Measurements from ENCODE around the gene TUBB4A. TPM values are rescaled to one million over a fixed set of nuclear protein-coding genes. Genes with fewer than 3 reads are reported as not detected.

Gene TUBB4A
- total RNA-seq, 3 donors from 2014 or later, result 0.26 to 14.6 (median 0.82) TPM

DNA sequence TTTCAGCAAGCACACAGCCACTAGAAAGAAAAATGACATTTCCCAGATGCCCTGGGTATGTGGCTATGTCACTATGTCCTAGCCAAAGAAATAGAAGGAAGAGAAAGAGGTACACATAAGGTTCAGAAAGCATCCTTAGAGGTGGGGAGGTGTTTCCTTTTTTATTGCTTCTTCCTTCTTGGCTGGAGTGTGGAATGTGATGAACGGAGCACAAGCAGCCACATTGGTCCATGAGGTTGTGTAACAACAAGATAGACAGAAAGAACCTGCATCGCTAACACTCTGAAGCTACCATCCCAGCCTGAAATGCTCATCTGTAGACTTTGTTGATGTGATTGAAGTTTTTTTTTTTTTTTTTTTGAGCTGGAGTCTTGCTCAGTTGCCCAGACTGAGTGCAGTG lies 49.2 kb downstream of the TUBB4A start:
- H3K9me3 ChIP-seq, result peaks cover 7% of the 10 kb centered on the region
- H3K36me3 ChIP-seq (ENCODE audit: low read depth), result peaks cover 8% of the 10 kb centered on the region
- DNase-seq (no peak), ATAC-seq (no peak)
- no peak overlapping the region for H3K4me3 ChIP-seq
- intact Hi-C loops (cut with DNase I, micrococcal nuclease), result no loop called here
- no peaks in the 10 kb centered on the region for H3K4me1 ChIP-seq (ENCODE audit: low read depth)
- TF ChIP-seq, protein P1, sequence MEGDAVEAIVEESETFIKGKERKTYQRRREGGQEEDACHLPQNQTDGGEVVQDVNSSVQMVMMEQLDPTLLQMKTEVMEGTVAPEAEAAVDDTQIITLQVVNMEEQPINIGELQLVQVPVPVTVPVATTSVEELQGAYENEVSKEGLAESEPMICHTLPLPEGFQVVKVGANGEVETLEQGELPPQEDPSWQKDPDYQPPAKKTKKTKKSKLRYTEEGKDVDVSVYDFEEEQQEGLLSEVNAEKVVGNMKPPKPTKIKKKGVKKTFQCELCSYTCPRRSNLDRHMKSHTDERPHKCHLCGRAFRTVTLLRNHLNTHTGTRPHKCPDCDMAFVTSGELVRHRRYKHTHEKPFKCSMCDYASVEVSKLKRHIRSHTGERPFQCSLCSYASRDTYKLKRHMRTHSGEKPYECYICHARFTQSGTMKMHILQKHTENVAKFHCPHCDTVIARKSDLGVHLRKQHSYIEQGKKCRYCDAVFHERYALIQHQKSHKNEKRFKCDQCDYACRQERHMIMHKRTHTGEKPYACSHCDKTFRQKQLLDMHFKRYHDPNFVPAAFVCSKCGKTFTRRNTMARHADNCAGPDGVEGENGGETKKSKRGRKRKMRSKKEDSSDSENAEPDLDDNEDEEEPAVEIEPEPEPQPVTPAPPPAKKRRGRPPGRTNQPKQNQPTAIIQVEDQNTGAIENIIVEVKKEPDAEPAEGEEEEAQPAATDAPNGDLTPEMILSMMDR (IDR thresholded peaks at IDR 0.05), result no peak

DNA sequence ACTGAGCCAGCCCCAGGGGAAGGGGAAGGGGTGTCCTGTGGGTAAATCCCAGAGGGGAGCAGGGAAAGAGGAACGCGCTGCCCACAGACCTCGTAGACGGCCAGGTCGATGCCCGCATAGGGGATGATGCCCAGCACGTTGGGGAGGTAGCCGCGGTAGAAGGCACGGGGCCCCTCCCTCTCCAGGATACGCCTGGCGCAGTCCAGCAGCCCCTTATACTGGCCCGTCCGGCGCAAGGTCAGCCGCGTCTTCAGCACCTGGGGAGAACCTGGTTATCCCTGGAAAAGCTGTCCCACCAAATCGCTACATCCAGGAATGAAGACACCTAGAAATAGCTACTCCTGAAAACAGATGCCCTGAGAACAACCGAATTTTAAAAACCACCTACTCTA lies 49.9 kb downstream of the TUBB4A start:
- TF ChIP-seq, protein P1 (IDR thresholded peaks at IDR 0.05), result no peak

DNA sequence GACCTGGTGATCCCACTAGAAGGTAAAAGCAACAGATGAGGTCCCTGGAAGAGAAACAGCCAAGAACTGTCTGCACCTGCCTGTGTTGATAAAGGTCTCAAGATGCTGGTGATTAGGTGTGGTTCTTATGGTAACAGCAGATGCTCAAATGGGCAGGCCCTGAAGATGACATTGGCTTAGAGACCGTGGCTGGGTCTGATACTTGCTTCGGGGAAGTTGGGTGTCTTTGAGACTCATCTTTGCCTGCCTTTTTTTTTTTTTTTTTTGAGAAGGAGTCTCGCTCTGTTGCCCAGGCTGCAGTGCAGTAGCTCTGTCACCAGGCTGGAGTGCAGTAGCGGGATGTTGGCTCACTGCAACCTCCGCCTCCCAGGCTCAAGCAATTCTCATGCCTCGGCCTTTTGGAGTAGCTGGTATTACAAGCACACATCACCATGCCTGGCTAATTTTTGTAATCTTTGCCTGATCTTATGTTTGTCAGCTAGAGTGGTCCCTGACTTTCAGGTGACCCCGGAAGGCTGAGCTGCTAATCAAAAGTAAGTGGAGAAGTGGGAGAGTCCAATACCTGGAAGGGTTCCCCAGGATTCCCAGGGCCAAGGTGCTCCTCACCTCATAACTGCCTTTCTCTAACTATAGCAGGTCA lies 50.4 kb downstream of the TUBB4A start:
- H3K4me3 ChIP-seq, result no peak overlapping the region
- no peak for DNase-seq
- ATAC-seq, result no peak
- peaks cover 7% of the 10 kb centered on the region for H3K9me3 ChIP-seq
- TF ChIP-seq, protein P1 (IDR thresholded peaks at IDR 0.05), result no peak
- intact Hi-C loops (cut with DNase I, micrococcal nuclease), result no loop called here
- H3K36me3 ChIP-seq (ENCODE audit: low read depth), result peaks cover 8% of the 10 kb centered on the region
- no peaks in the 10 kb centered on the region for H3K4me1 ChIP-seq (ENCODE audit: low read depth)

More for the DNA sequence above, 49.9 kb downstream of the TUBB4A start:
- Histone ChIP-seq H3K4me3 (no peak overlapping the region), H3K4me1 (ENCODE audit: low read depth) (no peaks in the 10 kb centered on the region), H3K9me3 (peaks cover 7% of the 10 kb centered on the region), H3K36me3 (ENCODE audit: low read depth) (peaks cover 8% of the 10 kb centered on the region)
- DNase-seq, result no peak
- ATAC-seq, result no peak
- intact Hi-C loops (cut with DNase I, micrococcal nuclease), result no loop called here

DNA sequence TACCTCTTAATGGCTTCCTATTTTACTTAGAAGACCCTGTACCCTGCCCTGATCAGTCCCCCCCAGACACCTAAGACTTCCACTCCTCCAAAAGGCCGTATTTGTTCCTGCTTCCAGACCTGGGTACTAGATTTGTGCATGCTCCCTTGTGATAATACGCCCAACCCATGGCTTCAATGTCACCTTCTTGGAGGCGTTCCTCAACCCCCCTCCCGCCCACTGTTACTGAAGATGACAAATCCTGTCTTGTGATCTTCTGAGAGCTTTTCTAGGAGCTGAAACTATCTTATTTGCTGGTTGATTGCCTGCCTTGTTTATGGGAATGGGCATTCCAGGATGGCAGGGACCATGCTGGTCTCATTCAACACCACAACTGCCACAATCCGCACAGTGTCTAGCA lies 51.9 kb downstream of the TUBB4A start:
- H3K4me3 ChIP-seq, result no peak overlapping the region
- ATAC-seq (no peak), DNase-seq (no peak)
- no peaks in the 10 kb centered on the region for H3K4me1 ChIP-seq (ENCODE audit: low read depth)
- TF ChIP-seq, protein P1 (IDR thresholded peaks at IDR 0.05), result no peak
- peaks cover 7% of the 10 kb centered on the region for H3K9me3 ChIP-seq
- H3K36me3 ChIP-seq (ENCODE audit: low read depth), result peaks cover 8% of the 10 kb centered on the region
- intact Hi-C loops (cut with DNase I, micrococcal nuclease), result no loop called here

DNA sequence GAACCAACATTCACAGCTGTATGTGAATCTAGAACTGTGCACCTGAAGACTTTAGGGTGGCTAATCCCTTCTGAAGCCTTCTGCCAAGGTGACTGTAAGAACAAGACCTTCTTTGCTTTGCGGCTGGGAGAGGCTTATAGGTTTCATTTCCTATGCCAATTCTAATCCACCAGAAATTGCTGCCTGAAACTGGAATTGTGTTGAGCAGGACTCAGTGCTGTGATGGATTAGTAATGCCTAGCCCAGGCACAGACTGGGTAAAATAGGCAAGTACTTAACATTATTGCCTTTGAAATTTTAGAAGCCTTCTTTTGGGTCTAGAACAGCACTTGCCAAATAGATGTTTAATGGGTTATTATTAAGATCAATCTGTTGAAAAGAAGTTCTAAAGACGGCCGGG lies 54.1 kb downstream of the TUBB4A start:
- no peaks in the 10 kb centered on the region for H3K36me3 ChIP-seq (ENCODE audit: low read depth)
- H3K4me1 ChIP-seq (ENCODE audit: low read depth), result no peaks in the 10 kb centered on the region
- no peak overlapping the region for H3K4me3 ChIP-seq
- ATAC-seq, result no peak
- TF ChIP-seq, protein P1 (IDR thresholded peaks at IDR 0.05), result no peak
- intact Hi-C loops (cut with DNase I, micrococcal nuclease), result no loop called here
- H3K9me3 ChIP-seq, result no peaks in the 10 kb centered on the region
- DNase-seq, result no peak

DNA sequence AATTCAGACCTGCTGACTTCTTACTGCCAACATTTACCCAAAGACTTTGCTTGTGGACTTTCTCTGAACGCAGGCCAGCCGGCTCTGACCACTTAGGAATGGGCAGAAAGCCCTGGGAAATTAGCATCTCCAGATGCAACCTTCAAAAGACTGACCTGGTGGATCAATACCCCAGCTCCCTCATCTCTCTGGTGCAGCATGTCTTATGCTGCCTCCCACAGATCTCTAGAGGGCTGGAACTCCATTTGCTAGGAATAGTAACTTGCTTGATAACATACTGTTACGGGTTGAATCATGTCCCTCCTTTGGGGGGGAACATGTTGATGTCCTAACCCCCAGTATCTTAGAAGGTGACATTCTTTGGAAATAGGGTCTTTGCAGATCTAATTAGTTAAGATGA lies 55.7 kb downstream of the TUBB4A start:
- H3K4me1 ChIP-seq (ENCODE audit: low read depth), result no peaks in the 10 kb centered on the region
- DNase-seq, result no peak

More for the DNA sequence above, 55.7 kb downstream of the TUBB4A start:
- no peak overlapping the region for H3K4me3 ChIP-seq
- TF ChIP-seq, protein P1 (IDR thresholded peaks at IDR 0.05), result no peak
- no peaks in the 10 kb centered on the region for H3K36me3 ChIP-seq (ENCODE audit: low read depth)
- no peak for ATAC-seq
- H3K9me3 ChIP-seq, result no peaks in the 10 kb centered on the region
- intact Hi-C loops (cut with DNase I, micrococcal nuclease), result no loop called here

Measured in mucosa of descending colon (tissue), 3 donors.